Left lung (tissue), 10 donors: ENCODE results near the gene OTUD3. TPM values are rescaled to one million over a fixed set of nuclear protein-coding genes. Genes with fewer than 3 reads are reported as not detected.
A peak's percentile ranks its signal among the peaks of the same experiment; 100 is the strongest.

Experiments used
- ATAC-seq: fragments of 200-7000 bp; cut with Tn5 transposase; one replicate; pipeline ENCODE4 v1.9.1; 2020; ENCODE audit warnings: moderate library complexity
- DNase-seq, 4 donors: peaks; one replicate each; pipeline ENCODE4 v3.0.0-alpha.2; 2013 to 2020
- H3K27ac ChIP-seq, 2 donors: fragments of 200-600 bp; sonication (generic) in 1 of 2; one replicate each; pipeline versions ENCODE4 v1.5.0 to v1.8.0; 2020 to 2021
- H3K27me3 ChIP-seq, 2 donors: fragments of 200-600 bp; sonication (generic) in 1 of 2; one replicate each; pipeline versions ENCODE4 v1.5.0 to v1.8.0; 2020 to 2021
- H3K36me3 ChIP-seq, 2 donors: fragments of 200-600 bp; sonication (generic) in 1 of 2; one replicate each; pipeline versions ENCODE4 v1.5.0 to v1.8.0; 2020 to 2021
- H3K4me1 ChIP-seq, 2 donors: fragments of 200-600 bp; one replicate each; pipeline ENCODE4 v1.8.0; 2021
- H3K4me3 ChIP-seq, 2 donors: fragments of 200-600 bp; sonication (generic) in 1 of 2; one replicate each; pipeline versions ENCODE4 v1.5.0 to v1.8.0; 2020 to 2021; ENCODE audit warnings: mild to moderate bottlenecking in 1 of 2
- H3K9me3 ChIP-seq, 2 donors: fragments of 200-600 bp; sonication (generic) in 1 of 2; one replicate each; pipeline versions ENCODE4 v1.5.0 to v1.8.0; 2020 to 2021
- CTCF ChIP-seq, 2 donors: fragments of 200-600 bp; sonication (generic) in 1 of 2; IDR thresholded peaks; one replicate each; pipeline versions ENCODE4 v1.5.0 to v1.8.0; 2021; ENCODE audit warnings: antibody characterized with exemption in 2 of 2
- intact Hi-C, 2 donors: fragments of 100-400 bp; cut with DNase I; formaldehyde crosslinking; loops; one replicate each; pipeline versions ENCODE4 v1.11.2 to v1.14.2; 2022
- polyA plus RNA-seq, 6 donors: library from polyadenylated mRNA; unstranded; fragments of 120-200 nt; gene quantifications; one replicate each; pipeline ENCODE4 v1.2.1, GENCODE V29; 2013; ENCODE audit not compliant: insufficient read length in 6 of 6
- total RNA-seq, 2 donors: library from RNA; stranded (reverse); fragmentation: NEBNext Ultra II Directional; extraction: Animal tissue kit (Norgen Biotek cat#: 25700); gene quantifications; one replicate each; pipeline ENCODE4 v1.2.1, GENCODE V29; 2021
- donor health status: DM: no; HTN: yes; CAD: no.
- donor health status: DM: no; HTN: no; CAD: no.

OTUD3 gene
- total and polyA plus RNA-seq, 8 donors: 9.8 to 52.2 (median 29.0) TPM

GRCh38 chr1:19942657-19943056 lies 60.5 kb downstream of the OTUD3 start:
- intact Hi-C loops: no loop called here
- Histone ChIP-seq H3K36me3 (no peaks in the 10 kb centered on the region), H3K4me3 (no peak overlapping the region)

DNA sequence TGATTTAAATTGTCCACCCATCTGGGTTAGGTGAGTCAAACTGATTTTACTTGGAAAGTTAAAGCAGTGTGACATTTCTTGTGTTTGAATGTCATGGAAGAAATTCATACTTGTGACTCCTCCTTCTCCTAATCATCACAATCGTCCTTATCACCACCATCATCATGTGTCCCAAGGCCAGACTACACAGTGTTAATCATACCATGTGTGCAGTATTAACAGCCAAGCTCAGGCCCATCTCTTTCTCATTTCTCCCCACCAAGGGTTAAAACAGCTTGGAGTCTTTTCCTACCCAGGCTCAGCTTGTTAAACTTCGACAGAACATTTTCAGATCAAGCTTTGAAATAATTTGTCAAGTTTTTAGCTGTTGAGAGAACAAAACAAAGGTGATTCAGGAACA lies 63.7 kb downstream of the OTUD3 start:
- Histone ChIP-seq H3K4me1 (no peaks in the 10 kb centered on the region), H3K9me3 (no peaks in the 10 kb centered on the region), H3K4me3 (no peak overlapping the region), H3K27me3 (peaks cover 0 to 23% of the 10 kb centered on the region in 2 donors), H3K36me3 (no peaks in the 10 kb centered on the region), H3K27ac (no peak overlapping the region)
- TF ChIP-seq CTCF (IDR thresholded peaks at IDR 0.05): no peak
- ATAC-seq (no peak), DNase-seq (no peak)
- intact Hi-C loops: no loop called here

More at GRCh38 chr1:19942657-19943056, 60.5 kb downstream of the OTUD3 start:
- no peak overlapping the region for H3K27ac ChIP-seq
- no peak for ATAC-seq
- DNase-seq: no peak
- H3K4me1 ChIP-seq: no peaks in the 10 kb centered on the region
- no peak for TF ChIP-seq CTCF (IDR thresholded peaks at IDR 0.05)
- peaks cover 0 to 15% of the 10 kb centered on the region in 2 donors for H3K27me3 ChIP-seq
- H3K9me3 ChIP-seq: no peaks in the 10 kb centered on the region

DNA sequence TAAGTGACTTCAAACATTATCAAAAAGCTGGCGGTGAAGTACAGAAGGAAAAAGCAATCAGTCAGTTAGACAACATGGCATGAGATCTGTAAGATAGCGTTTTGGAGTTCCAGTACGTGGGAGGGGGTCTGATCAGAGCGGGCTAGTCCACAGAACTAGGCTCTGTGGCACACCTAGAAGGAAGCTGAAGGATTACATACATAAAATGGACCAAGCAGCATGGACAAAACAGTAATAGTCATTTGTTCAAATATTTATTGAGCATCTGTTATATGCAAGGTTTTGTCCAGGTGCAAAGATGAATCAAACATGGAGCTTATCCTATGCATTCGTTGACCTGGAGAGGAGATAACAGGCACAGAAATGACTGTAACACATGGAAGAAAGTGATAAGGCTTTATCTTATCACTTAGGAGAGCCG lies 64.1 kb downstream of the OTUD3 start:
- Histone ChIP-seq H3K9me3 (no peaks in the 10 kb centered on the region), H3K27me3 (peaks cover 0 to 23% of the 10 kb centered on the region in 2 donors), H3K36me3 (no peaks in the 10 kb centered on the region), H3K4me3 (no peak overlapping the region), H3K4me1 (no peaks in the 10 kb centered on the region), H3K27ac (no peak overlapping the region)
- intact Hi-C loops: no loop called here
- DNase-seq: no peak
- no peak for TF ChIP-seq CTCF (IDR thresholded peaks at IDR 0.05)
- no peak for ATAC-seq

DNA sequence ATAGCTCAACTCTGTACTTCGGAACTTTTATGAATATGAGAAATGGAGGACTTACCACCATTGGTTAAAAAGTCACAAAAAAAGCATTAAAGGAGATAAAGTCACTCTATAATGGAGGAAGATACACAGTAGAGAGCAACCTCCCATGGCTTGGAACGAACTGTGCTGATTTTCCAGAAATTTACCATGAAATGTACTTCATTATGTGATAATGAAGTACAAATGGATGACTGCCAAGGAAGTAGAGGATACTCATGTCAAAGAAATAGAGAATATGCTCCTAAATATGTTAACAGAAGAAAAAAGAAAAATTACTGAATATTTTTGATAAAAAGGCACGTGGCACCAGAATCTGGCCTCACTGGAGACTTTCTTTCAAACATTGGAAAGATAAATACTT lies 64.8 kb downstream of the OTUD3 start:
- Histone ChIP-seq H3K4me3 (no peak overlapping the region), H3K27ac (no peak overlapping the region), H3K27me3 (peaks cover 0 to 23% of the 10 kb centered on the region in 2 donors), H3K4me1 (no peaks in the 10 kb centered on the region), H3K36me3 (no peaks in the 10 kb centered on the region), H3K9me3 (no peaks in the 10 kb centered on the region)
- intact Hi-C loops: no loop called here
- ATAC-seq (no peak), DNase-seq (peak in 2 of 4 donors; percentile 43 to 46)
- no peak for TF ChIP-seq CTCF (IDR thresholded peaks at IDR 0.05)

DNA sequence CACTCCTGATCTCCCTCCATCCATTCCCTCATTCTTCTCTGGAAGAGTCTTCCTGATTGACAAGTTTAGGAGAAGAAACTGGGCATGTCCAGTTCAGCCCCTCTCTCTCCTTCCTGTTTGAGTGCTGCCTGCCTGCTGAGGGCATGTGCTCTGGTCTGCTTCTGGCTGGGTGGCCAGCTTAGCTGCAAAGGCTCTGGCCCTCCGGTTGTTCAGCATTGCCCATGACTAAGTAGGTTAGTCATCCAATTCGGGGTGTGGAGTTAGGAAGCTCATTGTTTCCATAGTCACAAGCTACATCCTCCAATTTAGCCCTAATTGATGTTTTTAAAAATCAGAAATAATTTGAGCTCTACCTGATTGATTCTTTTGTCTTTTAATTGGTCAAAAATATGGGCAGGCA lies 66.8 kb downstream of the OTUD3 start:
- no peak overlapping the region for H3K4me3 ChIP-seq
- intact Hi-C loops: no loop called here
- TF ChIP-seq CTCF (IDR thresholded peaks at IDR 0.05): no peak
- no peaks in the 10 kb centered on the region for H3K4me1 ChIP-seq
- peaks cover 0 to 27% of the 10 kb centered on the region in 2 donors for H3K27me3 ChIP-seq
- H3K9me3 ChIP-seq: no peaks in the 10 kb centered on the region
- no peaks in the 10 kb centered on the region for H3K36me3 ChIP-seq
- no peak overlapping the region for H3K27ac ChIP-seq
- ATAC-seq: peak; percentile 64
- DNase-seq: no peak
